ENCODE measurements around the gene HPX. TPM values are rescaled to one million over a fixed set of nuclear protein-coding genes. Genes with fewer than 3 reads are reported as not detected.
A peak's percentile ranks its signal among the peaks of the same experiment; 100 is the strongest.

Gene HPX
- total and polyA plus RNA-seq, 4 donors, result 2,251 to 9,224 (median 5,760) TPM

- H3K9me3 ChIP-seq (ENCODE audit: control insufficient read depth in 4 of 4, low read length in 3 of 4), result no peaks in the 10 kb centered on the region
- peaks cover 0 to 12% (median 3%) of the 10 kb centered on the region in 4 donors for H3K4me1 ChIP-seq (ENCODE audit: control insufficient read depth in 4 of 4, insufficient read depth in 4 of 4, low read length in 3 of 4)
- H3K9ac ChIP-seq (ENCODE audit: low read depth in 1 of 2, low read length in 2 of 2), result no peak overlapping the region
- DNase-seq (ENCODE audit: low spot score), result no peak
- H3K4me3 ChIP-seq (ENCODE audit: low read depth in 1 of 3, low read length in 3 of 3), result peak overlapping the region in 1 of 3 donors; percentile 82
- TF ChIP-seq RAD21 (IDR thresholded peaks at IDR 0.05) (no peak), SP1 (IDR thresholded peaks at IDR 0.05) (no peak), ZBTB33 (IDR thresholded peaks at IDR 0.05) (no peak), ATF3 (IDR thresholded peaks at IDR 0.05) (no peak), REST (IDR thresholded peaks at IDR 0.05) (no peak), HNF4A (conservative IDR thresholded peaks at IDR 0.05) (no peak), HNF4G (IDR thresholded peaks at IDR 0.05) (no peak), YY1 (IDR thresholded peaks at IDR 0.05) (no peak), FOXA1 (IDR thresholded peaks at IDR 0.05) (no peak), NR2F2 (IDR thresholded peaks at IDR 0.05) (no peak)
- no peak overlapping the region for H3K27ac ChIP-seq (ENCODE audit: low read depth in 1 of 2, low read length in 2 of 2)
- WGBS, result 64% methylated on average over 7 of the region's 7 CpGs
- no peaks in the 10 kb centered on the region for H3K27me3 ChIP-seq (ENCODE audit: control insufficient read depth in 4 of 4, insufficient read depth in 4 of 4, low read length in 3 of 4)
- H3K36me3 ChIP-seq (ENCODE audit: control insufficient read depth in 4 of 4, insufficient read depth in 3 of 4, low read depth in 1 of 4, low read length in 3 of 4), result peaks cover 0 to 1% (median 0%) of the 10 kb centered on the region in 4 donors
Measured at GRCh38 chr11:6417907-6418556, 22.8 kb downstream of the HPX start.

- no peak for DNase-seq (ENCODE audit: low spot score)
- Histone ChIP-seq H3K4me3 (ENCODE audit: low read depth in 1 of 3, low read length in 3 of 3) (no peak overlapping the region), H3K27ac (ENCODE audit: low read depth in 1 of 2, low read length in 2 of 2) (no peak overlapping the region), H3K36me3 (ENCODE audit: control insufficient read depth in 4 of 4, insufficient read depth in 3 of 4, low read depth in 1 of 4, low read length in 3 of 4) (peaks cover 0 to 1% (median 0%) of the 10 kb centered on the region in 4 donors), H3K9ac (ENCODE audit: low read depth in 1 of 2, low read length in 2 of 2) (no peak overlapping the region), H3K9me3 (ENCODE audit: control insufficient read depth in 4 of 4, low read length in 3 of 4) (no peaks in the 10 kb centered on the region), H3K4me1 (ENCODE audit: control insufficient read depth in 4 of 4, insufficient read depth in 4 of 4, low read length in 3 of 4) (peaks cover 0 to 12% (median 3%) of the 10 kb centered on the region in 4 donors), H3K27me3 (ENCODE audit: control insufficient read depth in 4 of 4, insufficient read depth in 4 of 4, low read length in 3 of 4) (no peaks in the 10 kb centered on the region)
- WGBS, result 85% methylated on average over 6 of the region's 6 CpGs
- TF ChIP-seq MAX (IDR thresholded peaks at IDR 0.05), result no peak
- no peak for TF ChIP-seq JUND (IDR thresholded peaks at IDR 0.05)
- no peak for TF ChIP-seq RXRA (IDR thresholded peaks at IDR 0.05)
Measured at GRCh38 chr11:6415797-6416196, 25.0 kb downstream of the HPX start.

All from liver (tissue), 9 donors.